ENCODE results near the gene IRF2BP1.

GRCh38 chr19:45920458-45920857, 34.5 kb upstream of the IRF2BP1 start:
- TF ChIP-seq POLR2AphosphoS5 (IDR thresholded peaks at IDR 0.05; ENCODE audit: low read depth, low read length), result no peak
- no peak for TF ChIP-seq TAF1 (IDR thresholded peaks at IDR 0.05; ENCODE audit: borderline replicate concordance, insufficient read depth, low read length)
- TF ChIP-seq SIN3A (IDR thresholded peaks at IDR 0.05; ENCODE audit: borderline replicate concordance, insufficient read depth, low read length), result no peak
- TF ChIP-seq REST (IDR thresholded peaks at IDR 0.05; ENCODE audit: insufficient read depth in 1 of 2, low read depth in 2 of 2, low read length in 2 of 2), result no peak
